ENCODE data around the gene NTPCR. TPM values are rescaled to one million over a fixed set of nuclear protein-coding genes. Genes with fewer than 3 reads are reported as not detected.

The NTPCR gene
- total and polyA plus RNA-seq, 3 donors from 2014 or later, result 25.5 to 85.1 (median 38.8) TPM

- H3K4me1 ChIP-seq, result no peaks in the 10 kb centered on the region
- no peak for TF ChIP-seq CTCF (IDR thresholded peaks at IDR 0.05)
- no peak for TF ChIP-seq POLR2A (IDR thresholded peaks at IDR 0.05)
- WGBS, 2 donors, result 87% methylated on average over 2 of the region's 2 CpGs
These were observed 44.8 kb downstream of the NTPCR start for GRCh38 chr1:232995189-232995588.

GRCh38 chr1:232996143-232996542 is 45.7 kb downstream of the NTPCR start:
- no peaks in the 10 kb centered on the region for H3K9me3 ChIP-seq
- no peaks in the 10 kb centered on the region for H3K4me1 ChIP-seq
- DNase-seq, result no peak
- WGBS, 2 donors, result 76 to 96% methylated on average over 2 of the region's 2 CpGs
- H3K4me3 ChIP-seq, result no peak overlapping the region
- H3K36me3 ChIP-seq (ENCODE audit: low read depth, missing control alignments), result no peaks in the 10 kb centered on the region
- no peak overlapping the region for H3K27ac ChIP-seq
- TF ChIP-seq CTCF (IDR thresholded peaks at IDR 0.05) (no peak), POLR2A (IDR thresholded peaks at IDR 0.05) (no peak)
- no peaks in the 10 kb centered on the region for H3K27me3 ChIP-seq
- intact Hi-C loops (cut with DNase I; ENCODE audit: low total_unique reads), result no loop called here

More at GRCh38 chr1:232995189-232995588, 44.8 kb downstream of the NTPCR start:
- no peak for DNase-seq
- intact Hi-C loops (cut with DNase I; ENCODE audit: low total_unique reads), result no loop called here
- Histone ChIP-seq H3K27ac (no peak overlapping the region), H3K4me3 (no peak overlapping the region), H3K27me3 (no peaks in the 10 kb centered on the region), H3K9me3 (no peaks in the 10 kb centered on the region), H3K36me3 (ENCODE audit: low read depth, missing control alignments) (no peaks in the 10 kb centered on the region)

- Histone ChIP-seq H3K27ac (no peak overlapping the region), H3K27me3 (no peaks in the 10 kb centered on the region), H3K36me3 (ENCODE audit: low read depth, missing control alignments) (no peaks in the 10 kb centered on the region), H3K9me3 (no peaks in the 10 kb centered on the region), H3K4me3 (no peak overlapping the region), H3K4me1 (no peaks in the 10 kb centered on the region)
- intact Hi-C loops (cut with DNase I; ENCODE audit: low total_unique reads), result no loop called here
- DNase-seq, result no peak
- TF ChIP-seq POLR2A (IDR thresholded peaks at IDR 0.05) (no peak), CTCF (IDR thresholded peaks at IDR 0.05) (no peak)
- 90 to 97% methylated on average over 8 to 15 of the region's 15 CpGs for WGBS, 2 donors
These were observed 47.7 kb downstream of the NTPCR start for GRCh38 chr1:232998138-232998537.

GRCh38 chr1:232998646-232999045 is 48.2 kb downstream of the NTPCR start:
- 71 to 94% methylated on average over 3 of the region's 3 CpGs for WGBS, 2 donors
- Histone ChIP-seq H3K27me3 (no peaks in the 10 kb centered on the region), H3K9me3 (no peaks in the 10 kb centered on the region)

More at GRCh38 chr1:232998646-232999045, 48.2 kb downstream of the NTPCR start:
- intact Hi-C loops (cut with DNase I; ENCODE audit: low total_unique reads), result no loop called here
- no peaks in the 10 kb centered on the region for H3K36me3 ChIP-seq (ENCODE audit: low read depth, missing control alignments)
- no peak overlapping the region for H3K27ac ChIP-seq
- DNase-seq, result no peak
- H3K4me3 ChIP-seq, result no peak overlapping the region
- no peaks in the 10 kb centered on the region for H3K4me1 ChIP-seq
- no peak for TF ChIP-seq CTCF (IDR thresholded peaks at IDR 0.05)
- no peak for TF ChIP-seq POLR2A (IDR thresholded peaks at IDR 0.05)
